ENCODE measurements around the gene TIMM22.

GRCh38 chr17:1035546-1036170 is 38.7 kb downstream of the TIMM22 start:
- TF ChIP-seq CTCF (IDR thresholded peaks at IDR 0.05; ENCODE audit: insufficient read depth, low read length) (no peak), SPI1 (IDR thresholded peaks at IDR 0.05; ENCODE audit: borderline replicate concordance, low read depth) (no peak), POLR2AphosphoS5 (IDR thresholded peaks at IDR 0.05; ENCODE audit: low read depth) (no peak), GABPA (IDR thresholded peaks at IDR 0.05; ENCODE audit: low read depth) (no peak)

Measured in HL-60 (cell line).